ENCODE results near the gene FBXO41. TPM values are rescaled to one million over a fixed set of nuclear protein-coding genes. Genes with fewer than 3 reads are reported as not detected.

FBXO41 gene
- total RNA-seq, 3 donors from 2014 or later (not counting 1 experiment from before 2014, with no cell fraction given): 11.5 to 16.4 (median 13.8) TPM

DNA sequence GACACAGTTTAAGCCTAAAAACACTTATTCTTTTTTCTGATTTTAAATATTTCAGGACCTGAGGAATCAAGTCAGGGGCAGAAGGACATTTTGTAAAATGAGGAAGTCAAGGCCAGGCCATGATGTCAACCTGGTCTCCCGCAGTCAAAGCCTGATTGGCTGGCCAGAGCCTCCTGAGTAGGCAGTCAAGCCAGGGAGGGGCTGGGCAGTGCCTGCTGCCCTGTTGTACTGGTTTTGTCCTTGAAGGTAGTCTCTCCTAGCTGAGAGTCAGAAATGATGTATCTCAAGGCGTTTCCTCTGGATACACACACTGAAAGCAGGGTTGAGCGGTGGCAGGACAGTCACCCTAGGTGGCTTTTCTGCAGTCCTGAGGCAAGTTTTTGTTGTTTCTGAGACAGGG, 30.4 kb downstream of the FBXO41 start:
- DNase-seq (no peak), ATAC-seq (no peak)
- H3K9me3 ChIP-seq (ENCODE audit: control insufficient read depth, insufficient read depth, low read length): no peaks in the 10 kb centered on the region
- intact Hi-C loops (cut with micrococcal nuclease): no loop called here
- H3K4me1 ChIP-seq (ENCODE audit: control insufficient read depth, insufficient read depth, low read length): no peaks in the 10 kb centered on the region
- no peaks in the 10 kb centered on the region for H3K27me3 ChIP-seq (ENCODE audit: control insufficient read depth, insufficient read depth, low read length)
- H3K4me3 ChIP-seq (ENCODE audit: low read length): no peak overlapping the region
- peaks cover 53% of the 10 kb centered on the region for H3K36me3 ChIP-seq (ENCODE audit: control insufficient read depth, insufficient read depth, low read length)
- no peak overlapping the region for H3K27ac ChIP-seq (ENCODE audit: low read length)
- peaks cover 0 to 13% of the 10 kb centered on the region in 2 donors for H3K4me1 Mint-ChIP-seq
- no peaks in the 10 kb centered on the region for H3K27me3 Mint-ChIP-seq (ENCODE audit: low read depth in 2 of 2)
- H3K4me3 Mint-ChIP-seq: no peak overlapping the region
- H3K36me3 Mint-ChIP-seq: peaks cover 18% of the 10 kb centered on the region
- 97% methylated on average over 3 of the region's 3 CpGs for WGBS (ENCODE audit: insufficient coverage)
- TF ChIP-seq, protein P1, sequence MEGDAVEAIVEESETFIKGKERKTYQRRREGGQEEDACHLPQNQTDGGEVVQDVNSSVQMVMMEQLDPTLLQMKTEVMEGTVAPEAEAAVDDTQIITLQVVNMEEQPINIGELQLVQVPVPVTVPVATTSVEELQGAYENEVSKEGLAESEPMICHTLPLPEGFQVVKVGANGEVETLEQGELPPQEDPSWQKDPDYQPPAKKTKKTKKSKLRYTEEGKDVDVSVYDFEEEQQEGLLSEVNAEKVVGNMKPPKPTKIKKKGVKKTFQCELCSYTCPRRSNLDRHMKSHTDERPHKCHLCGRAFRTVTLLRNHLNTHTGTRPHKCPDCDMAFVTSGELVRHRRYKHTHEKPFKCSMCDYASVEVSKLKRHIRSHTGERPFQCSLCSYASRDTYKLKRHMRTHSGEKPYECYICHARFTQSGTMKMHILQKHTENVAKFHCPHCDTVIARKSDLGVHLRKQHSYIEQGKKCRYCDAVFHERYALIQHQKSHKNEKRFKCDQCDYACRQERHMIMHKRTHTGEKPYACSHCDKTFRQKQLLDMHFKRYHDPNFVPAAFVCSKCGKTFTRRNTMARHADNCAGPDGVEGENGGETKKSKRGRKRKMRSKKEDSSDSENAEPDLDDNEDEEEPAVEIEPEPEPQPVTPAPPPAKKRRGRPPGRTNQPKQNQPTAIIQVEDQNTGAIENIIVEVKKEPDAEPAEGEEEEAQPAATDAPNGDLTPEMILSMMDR (IDR thresholded peaks at IDR 0.05): no peak
- H3K27ac Mint-ChIP-seq: no peak overlapping the region
- H3K9me3 Mint-ChIP-seq: no peaks in the 10 kb centered on the region

DNA sequence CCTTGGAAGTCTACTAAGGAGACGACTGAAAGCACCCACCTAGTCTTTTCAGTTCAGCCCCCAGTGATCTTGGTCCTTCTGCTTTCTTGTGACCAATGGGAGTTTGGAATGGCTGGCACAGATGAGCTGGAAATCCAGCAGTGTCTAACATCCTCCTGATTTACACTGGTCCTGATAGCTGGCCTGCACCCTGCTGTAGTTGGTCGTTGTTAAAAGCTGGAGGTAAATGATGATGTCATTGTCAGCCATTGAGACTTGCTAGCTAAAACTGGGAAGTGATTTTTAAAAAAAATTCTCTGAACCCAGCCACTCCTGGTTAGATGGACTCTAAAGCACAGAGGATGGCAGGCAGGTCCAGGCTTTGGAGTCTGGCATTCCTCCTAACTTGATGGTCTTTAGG, 30.9 kb downstream of the FBXO41 start:
- H3K27me3 Mint-ChIP-seq (ENCODE audit: low read depth in 2 of 2): no peaks in the 10 kb centered on the region
- peaks cover 18% of the 10 kb centered on the region for H3K36me3 Mint-ChIP-seq
- H3K9me3 Mint-ChIP-seq: no peaks in the 10 kb centered on the region
- Histone ChIP-seq H3K9me3 (ENCODE audit: control insufficient read depth, insufficient read depth, low read length) (no peaks in the 10 kb centered on the region), H3K27ac (ENCODE audit: low read length) (no peak overlapping the region), H3K36me3 (ENCODE audit: control insufficient read depth, insufficient read depth, low read length) (peaks cover 58% of the 10 kb centered on the region), H3K27me3 (ENCODE audit: control insufficient read depth, insufficient read depth, low read length) (no peaks in the 10 kb centered on the region), H3K4me3 (ENCODE audit: low read length) (no peak overlapping the region), H3K4me1 (ENCODE audit: control insufficient read depth, insufficient read depth, low read length) (no peaks in the 10 kb centered on the region)
- no peak overlapping the region for H3K27ac Mint-ChIP-seq
- intact Hi-C loops (cut with micrococcal nuclease): no loop called here
- peaks cover 0 to 13% of the 10 kb centered on the region in 2 donors for H3K4me1 Mint-ChIP-seq
- H3K4me3 Mint-ChIP-seq: no peak overlapping the region
- WGBS (ENCODE audit: insufficient coverage): 65% methylated on average over 2 of the region's 2 CpGs
- ATAC-seq (no peak), DNase-seq (no peak)
- TF ChIP-seq, protein P1 (IDR thresholded peaks at IDR 0.05): no peak

DNA sequence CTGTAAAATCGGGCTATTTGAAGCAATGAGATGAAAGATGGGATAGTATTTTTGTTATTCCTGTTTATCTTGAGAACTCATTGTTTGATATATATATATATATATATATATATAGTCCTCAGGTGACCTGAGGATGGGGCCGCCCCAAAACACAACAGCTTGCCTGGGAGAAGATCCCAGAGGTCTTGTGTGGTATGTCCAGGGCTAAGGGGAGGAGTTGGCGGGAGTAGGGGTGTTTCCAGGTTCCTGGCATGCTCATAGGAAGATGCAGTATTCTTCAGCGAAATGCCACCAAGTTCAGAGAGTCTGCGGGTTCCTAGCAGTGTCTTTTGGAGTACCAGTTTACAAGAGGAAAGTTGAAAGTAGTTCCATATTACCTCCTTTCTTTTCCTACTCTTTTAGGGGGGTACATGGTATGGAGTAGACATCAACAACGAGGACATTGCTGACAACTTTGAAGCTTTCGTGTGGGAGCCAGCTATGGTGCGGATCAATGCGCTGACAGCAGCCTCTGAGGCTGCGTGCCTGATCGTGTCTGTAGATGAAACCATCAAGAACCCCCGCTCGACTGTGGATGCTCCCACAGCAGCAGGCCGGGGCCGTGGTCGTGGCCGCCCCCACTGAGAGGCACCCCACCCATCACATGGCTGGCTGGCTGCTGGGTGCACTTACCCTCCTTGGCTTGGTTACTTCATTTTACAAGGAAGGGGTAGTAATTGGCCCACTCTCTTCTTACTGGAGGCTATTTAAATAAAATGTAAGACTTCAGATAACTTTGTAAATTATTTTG, 31.8 kb downstream of the FBXO41 start:
- Histone ChIP-seq H3K4me3 (ENCODE audit: low read length) (no peak overlapping the region), H3K4me1 (ENCODE audit: control insufficient read depth, insufficient read depth, low read length) (no peaks in the 10 kb centered on the region), H3K36me3 (ENCODE audit: control insufficient read depth, insufficient read depth, low read length) (peaks cover 66% of the 10 kb centered on the region), H3K27me3 (ENCODE audit: control insufficient read depth, insufficient read depth, low read length) (no peaks in the 10 kb centered on the region), H3K27ac (ENCODE audit: low read length) (no peak overlapping the region), H3K9me3 (ENCODE audit: control insufficient read depth, insufficient read depth, low read length) (no peaks in the 10 kb centered on the region)
- Mint-ChIP-seq H3K4me1 (peaks cover 0 to 13% of the 10 kb centered on the region in 2 donors), H3K27me3 (ENCODE audit: low read depth in 2 of 2) (no peaks in the 10 kb centered on the region), H3K4me3 (no peak overlapping the region), H3K27ac (no peak overlapping the region), H3K9me3 (no peaks in the 10 kb centered on the region), H3K36me3 (peaks cover 18% of the 10 kb centered on the region)
- ATAC-seq: no peak
- WGBS (ENCODE audit: insufficient coverage): 90% methylated on average over 16 of the region's 17 CpGs
- DNase-seq: no peak
- TF ChIP-seq, protein P1 (IDR thresholded peaks at IDR 0.05): no peak
- intact Hi-C loops (cut with micrococcal nuclease): no loop called here
